Measurements from ENCODE around the gene FGD6.
"Not testable (repeated sequence)": the region's sequence is repeated elsewhere in the genome, so short reads cannot be mapped to it uniquely, and the experiment has no call there.

The FGD6 gene

GRCh38 chr12:95173392-95174251, 43.6 kb downstream of the FGD6 start:
- peak; percentile 13 for DNase-seq

- DNase-seq: no peak
Measured at GRCh38 chr12:95169368-95169767, 47.9 kb downstream of the FGD6 start.

GRCh38 chr12:95168746-95169145, 48.5 kb downstream of the FGD6 start:
- DNase-seq: no peak

- no peak for DNase-seq
Measured at GRCh38 chr12:95164656-95165055, 52.6 kb downstream of the FGD6 start.

GRCh38 chr12:95158919-95159318, 58.3 kb downstream of the FGD6 start:
- DNase-seq: no peak

- peak; percentile 73 for DNase-seq
Measured at GRCh38 chr12:95151821-95152220, 65.4 kb downstream of the FGD6 start.

GRCh38 chr12:95151406-95151805, 65.9 kb downstream of the FGD6 start:
- DNase-seq: no peak

- no peak for DNase-seq
Measured at GRCh38 chr12:95150501-95150900, 66.8 kb downstream of the FGD6 start.

GRCh38 chr12:95147866-95148265, 69.4 kb downstream of the FGD6 start:
- no peak for DNase-seq

GRCh38 chr12:95146769-95147168, 70.5 kb downstream of the FGD6 start:
- DNase-seq: no peak

- no peak for DNase-seq
Measured at GRCh38 chr12:95143621-95144205, 73.6 kb downstream of the FGD6 start.

GRCh38 chr12:95142431-95143151, 74.7 kb downstream of the FGD6 start:
- no peak for DNase-seq

GRCh38 chr12:95141310-95141709, 76.0 kb downstream of the FGD6 start:
- no peak for DNase-seq

GRCh38 chr12:95138031-95138430, 79.2 kb downstream of the FGD6 start:
- DNase-seq: not testable (repeated sequence)

GRCh38 chr12:95136598-95136997, 80.7 kb downstream of the FGD6 start:
- no peak for DNase-seq

- DNase-seq: no peak
Measured at GRCh38 chr12:95134085-95134484, 83.2 kb downstream of the FGD6 start.

- DNase-seq: no peak
Measured at GRCh38 chr12:95131589-95132340, 85.5 kb downstream of the FGD6 start.

- no peak for DNase-seq
Measured at GRCh38 chr12:95130096-95130495, 87.2 kb downstream of the FGD6 start.

- no peak for DNase-seq
Measured at GRCh38 chr12:95129115-95129514, 88.2 kb downstream of the FGD6 start.

GRCh38 chr12:95126736-95127135, 90.5 kb downstream of the FGD6 start:
- no peak for DNase-seq

GRCh38 chr12:95126076-95126475, 91.2 kb downstream of the FGD6 start:
- DNase-seq: no peak

GRCh38 chr12:95124106-95124505, 93.2 kb downstream of the FGD6 start:
- no peak for DNase-seq

- DNase-seq: no peak
Measured at GRCh38 chr12:95118788-95119179, 98.5 kb downstream of the FGD6 start.

All from NCI-H1105 treated with DMSO at 0.1 percent for 48 hours (cell line).